Activated CD4-positive, alpha-beta T cell treated with anti-CD3 and anti-CD28 coated beads, Interleukin-2, amount 10 ng/mL, durations not matched to agents 7 days and 5 days (primary cell): Measurements from ENCODE around the gene SASH3. TPM values are rescaled to one million over a fixed set of nuclear protein-coding genes. Genes with fewer than 3 reads are reported as not detected.

Experiments used
- CTCF ChIA-PET: fragments of 350-600 bp; sonication (Branson Sonifier 250); formaldehyde crosslinking; loops from one replicate; lab custom pipeline; 2021; ENCODE audit warnings: antibody characterized with exemption; lab: Charles Lee
- POLR2A ChIA-PET: fragments of 350-600 bp; sonication (Branson Sonifier 250); formaldehyde crosslinking; loops from one replicate; lab custom pipeline; 2021; ENCODE audit warnings: antibody characterized with exemption; lab: Charles Lee
- DNase-seq: peaks from one replicate; pipeline ENCODE4 v3.0.0-alpha.2; 2020
- H3K27ac Mint-ChIP-seq: one replicate; pipeline ENCODE4 v1.8.0; 2021; ENCODE audit warnings: mild to moderate bottlenecking, moderate library complexity, mixed read lengths
- H3K27me3 Mint-ChIP-seq: one replicate; pipeline ENCODE4 v1.8.0; 2021; ENCODE audit warnings: mixed read lengths
- H3K36me3 Mint-ChIP-seq: one replicate; pipeline ENCODE4 v1.8.0; 2021; ENCODE audit warnings: low read depth, mixed read lengths
- H3K4me1 Mint-ChIP-seq: one replicate; pipeline ENCODE4 v1.8.0; 2021; ENCODE audit warnings: mixed read lengths
- H3K4me3 Mint-ChIP-seq: one replicate; pipeline ENCODE4 v1.8.0; 2021; ENCODE audit warnings: mild to moderate bottlenecking, moderate library complexity, mixed read lengths
- H3K9me3 Mint-ChIP-seq: one replicate; pipeline ENCODE4 v1.8.0; 2021; ENCODE audit warnings: mixed read lengths
- total RNA-seq, 2 experiments: library from RNA; stranded (reverse); gene quantifications; one replicate each; pipeline ENCODE4 v1.2.3, GENCODE V29; 2021

Gene SASH3
- total RNA-seq, 2 experiments from 2014 or later, result 254 to 264 TPM

DNA sequence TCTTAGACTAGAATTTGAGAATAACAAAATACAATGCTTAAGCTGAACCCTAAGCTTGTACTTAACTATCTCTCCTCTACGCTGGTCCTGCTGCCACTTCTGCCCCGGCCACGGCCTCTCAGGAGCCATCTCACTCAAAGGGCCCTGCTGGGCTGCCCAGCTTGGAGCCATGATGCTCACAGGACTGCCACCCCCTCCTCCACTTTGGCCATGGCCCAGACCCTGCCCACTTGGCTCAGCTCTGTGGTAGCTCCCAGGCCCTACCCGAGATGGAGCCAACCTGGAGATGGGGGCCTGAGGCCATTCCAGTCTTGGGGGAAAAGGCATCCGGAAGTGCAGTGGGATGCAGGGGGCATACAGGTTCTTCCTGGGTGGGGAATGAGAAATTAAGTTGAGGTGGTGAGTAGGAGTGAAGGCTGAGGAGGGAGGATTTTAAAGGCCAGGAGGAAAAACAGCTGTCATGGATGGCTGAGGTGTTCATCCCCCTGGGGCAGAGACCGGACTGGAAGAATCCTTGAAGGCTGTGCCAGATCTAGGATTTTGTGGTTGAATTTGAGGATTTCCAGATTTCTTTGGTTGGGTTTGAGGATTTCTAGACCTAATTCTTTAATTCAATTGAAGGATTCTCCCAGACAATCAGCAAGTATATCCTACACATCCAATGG lies 824 bp downstream of the SASH3 start:
- H3K36me3 Mint-ChIP-seq, result peaks cover 61% of the 10 kb centered on the region
- CTCF ChIA-PET, result interaction anchor here (0.9 to 2.8 kb wide), 8 partner anchors 8 to 153 kb away, joined by 3 to 13 read pairs (median 7); no protein-coding TSS in a partner anchor
- H3K27ac Mint-ChIP-seq, result peak overlapping the region; percentile 92
- no peak for DNase-seq
- no peaks in the 10 kb centered on the region for H3K9me3 Mint-ChIP-seq
- POLR2A ChIA-PET, result interaction anchor here (1.0 to 1.7 kb wide), 4 partner anchors 9 to 151 kb away, joined by 3 to 7 read pairs (median 4); no protein-coding TSS in a partner anchor
- peaks cover 59% of the 10 kb centered on the region for H3K4me1 Mint-ChIP-seq
- peak overlapping the region; percentile 97 for H3K4me3 Mint-ChIP-seq
- H3K27me3 Mint-ChIP-seq, result no peaks in the 10 kb centered on the region

DNA sequence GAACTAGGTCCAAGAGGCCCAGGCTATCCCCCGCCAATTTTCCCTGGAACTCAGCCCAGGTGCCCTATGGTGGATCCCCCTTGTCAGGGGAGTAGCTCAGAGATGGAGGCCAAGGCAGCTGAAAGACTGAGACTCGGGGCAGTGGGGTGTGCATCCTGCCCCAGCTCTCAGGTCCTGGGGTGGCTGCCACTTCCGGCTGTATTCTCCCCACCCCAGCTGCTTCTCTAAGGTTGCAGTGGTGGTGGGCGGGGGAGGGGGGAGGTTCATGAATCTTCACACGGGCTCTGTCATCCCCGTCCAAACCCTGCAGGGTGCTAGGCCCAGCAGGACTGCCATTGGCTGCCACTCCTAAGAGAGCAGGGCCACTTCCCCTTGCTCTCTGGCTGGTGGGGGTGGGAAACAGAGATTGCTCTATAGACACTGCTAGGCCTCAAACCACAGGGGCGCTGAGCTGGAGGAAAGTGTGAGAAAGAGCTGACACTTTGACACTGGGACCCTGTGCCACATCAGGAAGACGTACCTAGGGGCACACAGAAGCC lies 1.5 kb downstream of the SASH3 start:
- ChIA-PET POLR2A (interaction anchor here (1.0 to 1.7 kb wide), 3 partner anchors 10 to 25 kb away, joined by 4 to 7 read pairs (median 5); no protein-coding TSS in a partner anchor), CTCF (interaction anchor here (0.6 to 2.8 kb wide), 12 partner anchors 9 to 474 kb away, joined by 3 to 13 read pairs (median 4); no protein-coding TSS in a partner anchor)
- peak; percentile 87 for DNase-seq
- peaks cover 67% of the 10 kb centered on the region for H3K36me3 Mint-ChIP-seq
- H3K4me3 Mint-ChIP-seq, result peak overlapping the region; percentile 97
- H3K9me3 Mint-ChIP-seq, result no peaks in the 10 kb centered on the region
- no peaks in the 10 kb centered on the region for H3K27me3 Mint-ChIP-seq
- peaks cover 62% of the 10 kb centered on the region for H3K4me1 Mint-ChIP-seq
- peak overlapping the region; percentile 92 for H3K27ac Mint-ChIP-seq

DNA sequence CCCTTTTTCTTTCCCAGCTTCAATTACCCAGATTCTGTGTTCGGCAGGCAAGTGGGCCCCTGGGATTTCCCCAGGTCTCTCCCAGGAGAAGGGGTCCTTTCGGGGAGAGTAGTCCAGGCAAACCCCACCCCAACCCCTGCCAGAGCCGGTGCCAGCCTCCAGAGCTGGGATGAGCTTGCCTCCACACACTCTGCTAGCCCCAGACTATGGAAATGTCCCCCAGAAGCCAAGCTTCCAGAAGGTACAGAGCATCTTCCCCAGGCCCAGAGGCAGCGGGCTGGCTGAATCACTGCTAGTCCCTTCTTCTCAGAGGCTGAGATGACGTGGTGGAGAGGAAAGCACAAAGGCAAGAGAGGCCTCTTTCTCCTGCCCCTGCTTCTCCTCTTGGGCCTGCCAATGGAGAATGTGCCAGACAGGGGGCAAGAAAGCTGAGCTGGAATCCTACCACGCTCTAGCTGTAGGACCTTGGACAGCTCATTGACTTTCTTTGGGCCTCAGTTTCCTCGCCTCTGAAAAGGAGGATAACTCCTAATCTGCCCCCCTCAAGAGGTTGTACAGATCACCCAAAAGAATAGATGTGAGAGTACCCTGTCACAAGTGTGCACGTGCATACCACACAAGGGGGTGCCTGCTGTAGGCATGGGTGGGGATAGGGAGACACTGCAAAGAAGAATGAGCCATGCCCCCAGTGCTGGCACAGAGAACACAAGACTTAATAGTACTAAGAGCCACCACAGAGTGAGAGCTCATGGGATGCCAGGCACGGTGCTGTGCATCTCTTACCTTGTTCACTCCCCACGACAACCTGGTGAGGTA lies 2.1 kb downstream of the SASH3 start:
- H3K4me1 Mint-ChIP-seq, result peaks cover 61% of the 10 kb centered on the region
- no peak for DNase-seq
- peak overlapping the region; percentile 92 for H3K27ac Mint-ChIP-seq
- peaks cover 71% of the 10 kb centered on the region for H3K36me3 Mint-ChIP-seq
- H3K27me3 Mint-ChIP-seq, result no peaks in the 10 kb centered on the region
- H3K4me3 Mint-ChIP-seq, result peak overlapping the region; percentile 97
- ChIA-PET CTCF (interaction anchor here (0.6 to 2.8 kb wide), 15 partner anchors 10 to 473 kb away, joined by 3 to 13 read pairs (median 4); no protein-coding TSS in a partner anchor), POLR2A (interaction anchor here (0.5 to 1.7 kb wide), 5 partner anchors 11 to 181 kb away, joined by 3 to 10 read pairs (median 5); no protein-coding TSS in a partner anchor)
- no peaks in the 10 kb centered on the region for H3K9me3 Mint-ChIP-seq

DNA sequence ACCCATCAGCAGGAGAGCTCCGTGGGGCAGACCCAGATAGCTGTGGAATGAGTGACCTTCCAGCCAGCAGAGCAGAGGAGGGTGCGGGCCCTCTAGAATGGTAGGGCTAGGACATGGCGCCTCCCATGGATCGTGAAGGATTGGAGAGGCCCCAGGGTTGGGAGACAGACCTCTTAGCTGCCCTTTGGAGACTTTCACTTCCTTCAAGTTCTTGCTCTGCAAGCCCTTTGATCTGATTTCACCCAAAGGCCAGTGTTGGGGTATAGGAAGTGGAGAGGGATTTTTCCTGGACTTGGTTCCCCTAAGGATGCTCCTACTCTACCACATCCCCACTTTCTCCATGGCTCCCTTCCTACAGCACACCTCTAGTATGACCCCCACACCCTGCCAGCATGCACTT lies 3.0 kb downstream of the SASH3 start:
- Mint-ChIP-seq H3K27ac (peak overlapping the region; percentile 92), H3K36me3 (peaks cover 79% of the 10 kb centered on the region), H3K27me3 (no peaks in the 10 kb centered on the region), H3K9me3 (no peaks in the 10 kb centered on the region), H3K4me1 (peaks cover 62% of the 10 kb centered on the region), H3K4me3 (peak overlapping the region; percentile 97)
- DNase-seq, result no peak
- CTCF ChIA-PET, result interaction anchor here (0.9 to 2.7 kb wide), 8 partner anchors 8 to 278 kb away, joined by 3 to 10 read pairs (median 3); no protein-coding TSS in a partner anchor
- POLR2A ChIA-PET, result interaction anchor here (0.6 kb wide), 1 partner anchor 103 kb away, joined by 10 read pairs; no protein-coding TSS in a partner anchor

DNA sequence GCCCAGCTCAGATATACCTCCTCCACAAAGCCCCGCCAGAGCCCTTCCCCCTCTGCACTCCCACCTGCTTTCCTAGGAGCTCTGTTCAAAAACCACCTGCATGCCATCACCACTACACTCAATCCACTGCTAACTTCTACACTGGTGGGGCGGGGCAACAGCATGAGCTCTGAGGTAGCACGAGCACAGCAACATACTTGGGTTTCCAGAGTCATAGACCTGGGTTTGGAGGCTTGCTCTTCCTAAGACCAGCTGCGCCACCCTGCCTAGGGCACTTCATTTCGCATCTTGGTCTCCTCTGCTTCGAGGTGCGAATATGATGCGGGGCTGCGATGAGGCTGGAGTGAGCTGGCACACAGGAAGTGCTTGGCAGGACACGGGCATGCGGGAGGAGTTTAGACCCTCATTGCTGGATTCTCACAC lies 3.6 kb downstream of the SASH3 start:
- no peak for DNase-seq
- H3K4me3 Mint-ChIP-seq, result peak overlapping the region; percentile 97
- H3K36me3 Mint-ChIP-seq, result peaks cover 80% of the 10 kb centered on the region
- H3K27ac Mint-ChIP-seq, result peak overlapping the region; percentile 83
- no peaks in the 10 kb centered on the region for H3K27me3 Mint-ChIP-seq
- H3K9me3 Mint-ChIP-seq, result no peaks in the 10 kb centered on the region
- CTCF ChIA-PET, result interaction anchor here (0.9 to 2.7 kb wide), 10 partner anchors 8 to 277 kb away, joined by 3 to 10 read pairs (median 3); no protein-coding TSS in a partner anchor
- POLR2A ChIA-PET, result interaction anchor here (1.0 kb wide), 1 partner anchor 15 kb away, joined by 3 read pairs; no protein-coding TSS in a partner anchor
- peaks cover 57% of the 10 kb centered on the region for H3K4me1 Mint-ChIP-seq

DNA sequence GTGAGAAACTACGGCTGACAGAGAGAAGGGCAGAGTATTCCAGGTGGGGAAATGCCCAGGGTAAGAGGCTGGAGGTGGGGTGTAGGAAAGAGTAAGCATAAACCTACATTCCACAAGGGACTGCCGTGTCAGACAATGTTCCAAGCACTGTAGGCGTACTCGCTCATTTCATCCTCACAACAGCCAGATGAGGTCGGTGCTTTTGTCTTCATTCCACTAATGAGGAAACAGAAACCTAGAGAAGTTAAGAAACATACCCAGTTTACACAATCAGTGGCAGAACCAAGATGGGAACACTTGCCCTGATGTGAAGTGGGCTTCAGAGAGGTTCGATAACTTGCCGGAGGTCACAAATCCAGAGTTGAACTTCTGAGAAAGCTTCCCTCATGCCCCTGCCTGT lies 4.6 kb downstream of the SASH3 start:
- ChIA-PET CTCF (interaction anchor here (1.0 to 2.7 kb wide), 4 partner anchors 9 to 178 kb away, joined by 3 to 10 read pairs (median 3); no protein-coding TSS in a partner anchor), POLR2A (interaction anchor here (1.0 kb wide), 1 partner anchor 16 kb away, joined by 3 read pairs; no protein-coding TSS in a partner anchor)
- peak overlapping the region; percentile 83 for H3K27ac Mint-ChIP-seq
- H3K27me3 Mint-ChIP-seq, result no peaks in the 10 kb centered on the region
- peak overlapping the region; percentile 97 for H3K4me3 Mint-ChIP-seq
- peaks cover 52% of the 10 kb centered on the region for H3K4me1 Mint-ChIP-seq
- H3K36me3 Mint-ChIP-seq, result peaks cover 83% of the 10 kb centered on the region
- DNase-seq, result no peak
- no peaks in the 10 kb centered on the region for H3K9me3 Mint-ChIP-seq

DNA sequence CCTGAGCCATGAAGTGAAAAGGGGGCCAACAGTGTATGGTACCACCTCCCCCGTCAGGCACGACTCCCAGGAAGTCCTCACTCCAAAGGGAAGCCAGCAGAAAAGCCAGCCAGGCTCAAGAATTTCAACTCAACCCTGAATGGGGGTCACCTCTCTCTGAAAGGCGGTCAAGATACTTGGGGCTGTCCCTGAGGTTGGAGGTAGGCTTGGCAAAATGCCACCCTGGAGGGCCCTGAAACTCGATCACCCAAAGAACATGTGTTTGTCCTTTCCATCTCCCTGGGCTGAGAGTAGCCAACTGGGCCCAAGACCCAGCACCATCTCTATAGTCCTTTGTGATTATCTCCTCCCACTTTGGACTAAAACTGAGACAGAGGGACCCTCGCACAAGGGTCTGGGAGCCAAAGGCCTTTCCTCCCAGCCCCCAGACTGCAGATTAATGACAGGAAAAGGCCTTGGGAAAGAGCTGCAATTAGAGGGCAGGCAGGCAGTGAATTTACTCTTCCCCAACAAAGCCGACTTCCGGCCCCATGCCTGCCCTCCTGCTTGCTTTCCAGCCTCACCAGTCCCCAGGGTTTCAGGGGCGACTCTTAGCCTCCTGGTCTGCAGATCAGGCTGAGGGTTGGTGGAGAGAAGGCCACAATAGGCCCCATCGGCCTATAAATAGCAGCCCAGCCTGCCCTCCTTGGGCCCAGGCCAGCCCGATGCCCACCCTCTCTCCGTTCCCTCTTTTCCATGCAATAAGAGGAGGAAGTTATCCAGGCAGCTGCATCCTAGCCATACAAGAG lies 5.6 kb downstream of the SASH3 start:
- DNase-seq, result no peak
- Mint-ChIP-seq H3K4me3 (peak overlapping the region; percentile 69), H3K36me3 (peaks cover 78% of the 10 kb centered on the region), H3K9me3 (no peaks in the 10 kb centered on the region), H3K4me1 (peaks cover 53% of the 10 kb centered on the region), H3K27me3 (no peaks in the 10 kb centered on the region), H3K27ac (peak overlapping the region; percentile 83)
- ChIA-PET POLR2A (no interaction called here), CTCF (interaction anchor here (0.8 to 1.2 kb wide), 2 partner anchors 14 to 49 kb away, joined by 3 to 6 read pairs; no protein-coding TSS in a partner anchor)

DNA sequence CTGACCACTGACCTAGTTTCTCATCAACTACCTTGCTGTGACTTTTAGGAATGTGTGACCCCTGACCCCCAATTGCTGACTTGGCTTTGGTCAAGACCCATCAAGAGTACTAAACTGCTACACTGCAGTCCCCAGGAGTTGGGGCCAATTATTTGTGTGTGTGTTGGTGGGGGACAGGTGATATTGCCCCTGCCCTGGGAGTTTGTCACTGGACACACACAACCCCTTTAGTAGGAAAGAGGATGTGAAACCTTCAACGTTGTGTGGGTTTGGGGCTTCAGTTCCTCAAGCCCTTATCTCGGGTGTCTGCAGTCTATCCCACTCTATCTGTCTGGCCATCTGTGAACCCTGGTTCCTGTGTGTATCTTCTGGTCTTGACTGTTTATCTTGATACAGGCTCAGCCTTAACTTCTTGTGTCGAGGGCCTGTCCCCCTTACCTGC lies 6.5 kb downstream of the SASH3 start:
- POLR2A ChIA-PET, result no interaction called here
- Mint-ChIP-seq H3K27ac (peak overlapping the region; percentile 83), H3K4me1 (peaks cover 53% of the 10 kb centered on the region), H3K36me3 (peaks cover 73% of the 10 kb centered on the region), H3K9me3 (no peaks in the 10 kb centered on the region), H3K27me3 (no peaks in the 10 kb centered on the region), H3K4me3 (peak overlapping the region; percentile 69)
- no peak for DNase-seq
- CTCF ChIA-PET, result interaction anchor here (0.8 to 1.2 kb wide), 3 partner anchors 13 to 50 kb away, joined by 3 to 6 read pairs (median 3); no protein-coding TSS in a partner anchor

DNA sequence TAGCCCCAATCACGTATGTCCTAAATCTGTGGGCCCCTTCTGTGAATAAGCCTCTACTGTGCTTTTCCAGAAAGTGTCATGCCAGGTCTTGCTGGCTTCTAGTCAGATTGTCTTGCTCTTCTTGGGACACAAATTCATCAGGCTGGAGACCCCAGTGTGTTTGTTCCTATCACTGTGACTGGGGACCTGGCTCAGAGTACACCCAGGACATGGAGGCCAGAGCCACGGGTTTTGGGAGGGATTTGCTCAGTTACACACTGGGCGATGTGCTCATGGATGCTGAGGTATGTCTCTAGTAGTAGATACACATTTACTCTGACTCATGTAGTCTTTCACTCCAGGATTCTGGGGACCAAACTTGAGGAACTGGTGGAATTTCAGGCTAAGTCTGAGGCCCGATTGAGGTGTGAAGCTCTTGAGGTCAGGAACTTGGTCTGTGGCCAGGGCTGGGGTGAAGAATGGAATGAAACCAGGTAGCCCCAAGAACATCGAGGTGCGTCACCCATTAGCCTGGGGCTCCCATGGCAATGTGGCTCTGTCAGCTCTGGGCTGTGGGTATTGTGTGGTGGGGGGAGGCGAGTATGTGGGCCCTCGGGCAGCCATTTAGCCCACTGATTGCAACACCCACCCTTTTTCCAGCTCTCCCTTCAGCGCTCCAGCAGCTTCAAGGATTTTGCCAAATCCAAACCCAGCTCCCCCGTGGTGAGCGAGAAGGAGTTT lies 7.7 kb downstream of the SASH3 start:
- H3K4me1 Mint-ChIP-seq, result peaks cover 58% of the 10 kb centered on the region
- H3K9me3 Mint-ChIP-seq, result no peaks in the 10 kb centered on the region
- ChIA-PET POLR2A (no interaction called here), CTCF (interaction anchor here (1.2 to 1.7 kb wide), 3 partner anchors 11 to 73 kb away, joined by 3 to 5 read pairs (median 3); no protein-coding TSS in a partner anchor)
- H3K4me3 Mint-ChIP-seq, result peak overlapping the region; percentile 25
- H3K27ac Mint-ChIP-seq, result peak overlapping the region; percentile 31
- DNase-seq, result no peak
- no peaks in the 10 kb centered on the region for H3K27me3 Mint-ChIP-seq
- H3K36me3 Mint-ChIP-seq, result peaks cover 65% of the 10 kb centered on the region

DNA sequence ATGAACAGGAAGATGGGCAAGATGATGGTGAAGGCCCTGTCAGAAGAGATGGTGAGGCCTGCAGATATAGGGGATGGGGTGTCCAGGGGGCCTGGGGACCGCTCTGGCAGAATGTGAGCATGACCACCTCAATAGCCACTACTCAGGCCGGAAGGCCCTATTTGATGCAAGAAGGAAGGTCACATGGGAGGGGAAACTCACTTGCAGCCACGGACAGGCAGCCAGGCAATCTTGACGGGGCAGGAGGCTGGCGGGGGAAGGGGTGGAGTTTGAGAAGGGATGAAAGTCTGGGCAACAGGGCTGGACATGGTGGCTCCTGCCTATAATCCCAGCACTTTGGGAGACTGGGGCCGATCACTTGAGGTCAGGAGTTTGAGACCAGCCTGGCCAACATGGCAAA lies 8.8 kb downstream of the SASH3 start:
- H3K4me3 Mint-ChIP-seq, result no peak overlapping the region
- POLR2A ChIA-PET, result no interaction called here
- H3K4me1 Mint-ChIP-seq, result peaks cover 51% of the 10 kb centered on the region
- DNase-seq, result no peak
- CTCF ChIA-PET, result interaction anchor here (1.7 kb wide), 1 partner anchor 10 kb away, joined by 5 read pairs; no protein-coding TSS in a partner anchor
- peak overlapping the region; percentile 2 for H3K27ac Mint-ChIP-seq
- no peaks in the 10 kb centered on the region for H3K9me3 Mint-ChIP-seq
- H3K27me3 Mint-ChIP-seq, result no peaks in the 10 kb centered on the region
- peaks cover 57% of the 10 kb centered on the region for H3K36me3 Mint-ChIP-seq

DNA sequence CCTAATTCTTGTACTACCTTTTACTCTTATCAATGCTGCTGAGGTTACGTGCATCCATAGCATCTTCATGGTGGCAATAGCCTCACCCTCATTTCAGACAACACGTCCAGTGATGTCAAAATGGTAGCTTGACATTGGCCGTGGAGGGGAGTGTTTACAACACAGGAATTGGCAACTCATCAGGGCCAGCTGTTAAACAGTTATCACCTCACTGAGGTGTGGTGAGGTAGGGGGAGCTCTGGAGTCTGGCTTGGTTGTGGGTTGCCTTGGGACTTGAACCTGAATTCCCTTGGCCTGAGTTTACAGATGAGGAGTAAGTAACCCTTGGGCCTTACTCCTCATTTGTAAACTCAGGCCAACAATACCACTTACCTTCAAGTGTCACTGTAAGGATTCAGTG lies 10.4 kb downstream of the SASH3 start:
- POLR2A ChIA-PET, result no interaction called here
- CTCF ChIA-PET, result interaction anchor here (0.6 to 1.3 kb wide), 3 partner anchors 8 to 39 kb away, joined by 3 to 4 read pairs (median 4); no protein-coding TSS in a partner anchor
- H3K9me3 Mint-ChIP-seq, result no peaks in the 10 kb centered on the region
- H3K4me3 Mint-ChIP-seq, result no peak overlapping the region
- DNase-seq, result no peak
- H3K27ac Mint-ChIP-seq, result peak overlapping the region; percentile 54
- peaks cover 38% of the 10 kb centered on the region for H3K4me1 Mint-ChIP-seq
- peaks cover 48% of the 10 kb centered on the region for H3K36me3 Mint-ChIP-seq
- no peaks in the 10 kb centered on the region for H3K27me3 Mint-ChIP-seq
